Epithelial cell of proximal tubule (primary cell): ENCODE measurements around the gene PPP1R14B. TPM values are rescaled to one million over a fixed set of nuclear protein-coding genes. Genes with fewer than 3 reads are reported as not detected.

ENCODE experiments used
- DNase-seq: peaks from one replicate; pipeline ENCODE4 v3.0.0-alpha.2; 2011; ENCODE audit warnings: low read depth
- H3K4me3 ChIP-seq: 2 replicates; pipeline ENCODE4 v1.5.1; 2011; ENCODE audit warnings: low read depth, mild to moderate bottlenecking, low read length
- total RNA-seq: library from RNA; depleted of rRNA; stranded (reverse); fragments of >200 nt; gene quantifications from 2 replicates; pipeline ENCODE4 v1.2.3, GENCODE V29; 2015
- TF ChIP-seq, protein P1 (sequence below): conservative IDR thresholded peaks from 2 replicates; pipeline ENCODE4 v1.5.1; 2012; ENCODE audit warnings: low read depth, mild to moderate bottlenecking, low read length

PPP1R14B gene
- total RNA-seq, 1 donor from 2014 or later = 674 TPM

GRCh38 chr11:64222651-64223000, 24.1 kb downstream of the PPP1R14B start:
- no peak overlapping the region for H3K4me3 ChIP-seq
- TF ChIP-seq, protein P1, sequence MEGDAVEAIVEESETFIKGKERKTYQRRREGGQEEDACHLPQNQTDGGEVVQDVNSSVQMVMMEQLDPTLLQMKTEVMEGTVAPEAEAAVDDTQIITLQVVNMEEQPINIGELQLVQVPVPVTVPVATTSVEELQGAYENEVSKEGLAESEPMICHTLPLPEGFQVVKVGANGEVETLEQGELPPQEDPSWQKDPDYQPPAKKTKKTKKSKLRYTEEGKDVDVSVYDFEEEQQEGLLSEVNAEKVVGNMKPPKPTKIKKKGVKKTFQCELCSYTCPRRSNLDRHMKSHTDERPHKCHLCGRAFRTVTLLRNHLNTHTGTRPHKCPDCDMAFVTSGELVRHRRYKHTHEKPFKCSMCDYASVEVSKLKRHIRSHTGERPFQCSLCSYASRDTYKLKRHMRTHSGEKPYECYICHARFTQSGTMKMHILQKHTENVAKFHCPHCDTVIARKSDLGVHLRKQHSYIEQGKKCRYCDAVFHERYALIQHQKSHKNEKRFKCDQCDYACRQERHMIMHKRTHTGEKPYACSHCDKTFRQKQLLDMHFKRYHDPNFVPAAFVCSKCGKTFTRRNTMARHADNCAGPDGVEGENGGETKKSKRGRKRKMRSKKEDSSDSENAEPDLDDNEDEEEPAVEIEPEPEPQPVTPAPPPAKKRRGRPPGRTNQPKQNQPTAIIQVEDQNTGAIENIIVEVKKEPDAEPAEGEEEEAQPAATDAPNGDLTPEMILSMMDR = no peak
- no peak for DNase-seq

DNA sequence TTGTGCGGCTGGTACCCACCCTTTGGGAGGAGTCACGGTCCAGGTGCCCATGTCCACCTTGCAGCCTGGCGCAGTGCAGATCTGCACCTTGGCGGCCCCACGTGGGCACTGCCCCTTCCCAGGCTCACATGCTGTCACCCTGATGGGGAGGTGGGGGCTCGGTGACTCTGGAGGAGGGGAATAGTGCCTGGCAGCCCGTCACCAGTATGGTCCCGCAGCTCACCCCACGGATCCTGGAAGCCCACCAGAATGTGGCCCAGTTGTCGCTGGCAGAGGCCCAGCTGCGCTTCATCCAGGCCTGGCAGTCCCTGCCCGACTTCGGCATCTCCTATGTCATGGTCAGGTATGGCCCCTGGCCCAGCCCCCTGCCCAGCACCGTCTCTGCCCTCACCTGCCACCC, 25.9 kb downstream of the PPP1R14B start:
- no peak overlapping the region for H3K4me3 ChIP-seq
- TF ChIP-seq, protein P1 = no peak
- no peak for DNase-seq

DNA sequence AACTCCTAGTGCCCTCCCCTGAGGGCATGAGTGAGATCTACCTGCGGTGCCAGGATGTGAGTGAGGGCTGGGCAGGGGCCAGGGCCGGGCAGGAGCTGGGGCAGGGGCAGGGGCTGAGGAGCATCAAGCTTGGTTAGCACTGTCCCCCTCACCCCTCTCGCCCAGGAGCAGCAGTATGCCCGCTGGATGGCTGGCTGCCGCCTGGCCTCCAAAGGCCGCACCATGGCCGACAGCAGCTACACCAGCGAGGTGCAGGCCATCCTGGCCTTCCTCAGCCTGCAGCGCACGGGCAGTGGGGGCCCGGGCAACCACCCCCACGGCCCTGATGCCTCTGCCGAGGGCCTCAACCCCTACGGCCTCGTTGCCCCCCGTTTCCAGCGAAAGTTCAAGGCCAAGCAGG, 26.5 kb downstream of the PPP1R14B start:
- no peak overlapping the region for H3K4me3 ChIP-seq
- TF ChIP-seq, protein P1 = no peak

GRCh38 chr11:64219755-64220154, 27.0 kb downstream of the PPP1R14B start:
- no peak overlapping the region for H3K4me3 ChIP-seq
- TF ChIP-seq, protein P1 = no peak

More for the DNA sequence above, 26.5 kb downstream of the PPP1R14B start:
- DNase-seq = no peak

DNA sequence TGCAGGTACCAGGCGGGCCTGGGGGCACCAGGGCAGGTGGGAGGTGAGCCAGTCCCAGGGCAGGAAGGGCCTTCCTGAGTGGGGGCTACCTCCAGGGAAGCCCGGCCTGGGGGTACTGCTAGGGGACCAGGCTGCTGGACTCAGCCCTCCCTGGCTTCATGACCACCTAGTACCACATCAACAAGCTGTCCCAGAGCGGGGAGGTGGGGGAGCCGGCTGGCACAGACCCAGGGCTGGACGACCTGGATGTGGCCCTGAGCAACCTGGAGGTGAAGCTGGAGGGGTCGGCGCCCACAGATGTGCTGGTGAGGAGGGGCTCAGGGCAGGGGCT, 27.4 kb downstream of the PPP1R14B start:
- DNase-seq = no peak
- TF ChIP-seq, protein P1 = no peak

More at GRCh38 chr11:64219755-64220154, 27.0 kb downstream of the PPP1R14B start:
- no peak for DNase-seq

GRCh38 chr11:64218628-64219353, 28.0 kb downstream of the PPP1R14B start:
- no peak for DNase-seq
- no peak overlapping the region for H3K4me3 ChIP-seq
- TF ChIP-seq, protein P1 = no peak

More for the DNA sequence above, 27.4 kb downstream of the PPP1R14B start:
- H3K4me3 ChIP-seq = no peak overlapping the region

DNA sequence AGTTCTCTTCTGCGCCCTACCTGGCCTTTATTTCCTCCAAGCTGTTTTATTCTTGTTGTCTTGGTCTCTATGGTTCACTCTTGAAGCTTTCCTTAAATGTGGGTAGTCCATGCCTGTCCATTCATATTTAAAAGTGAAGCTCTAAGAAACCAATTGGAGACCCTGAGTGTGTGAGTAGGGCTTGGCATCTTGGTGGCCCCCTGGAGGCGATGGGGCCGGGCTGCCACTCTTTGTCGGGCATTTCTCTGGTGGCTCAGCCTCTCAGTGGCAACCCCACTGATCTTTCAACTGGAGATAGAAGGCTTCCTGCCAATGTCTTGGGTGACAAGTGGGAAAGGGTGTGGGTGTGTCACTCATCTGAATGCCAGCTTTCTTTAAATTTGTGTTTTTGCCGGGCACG, 29.9 kb downstream of the PPP1R14B start:
- DNase-seq = no peak
- no peak overlapping the region for H3K4me3 ChIP-seq
- TF ChIP-seq, protein P1 = no peak
